HepG2 (cell line): ENCODE results near the gene CA11. TPM values are rescaled to one million over a fixed set of nuclear protein-coding genes. Genes with fewer than 3 reads are reported as not detected.

Source experiments
- GFI1 ChIP-seq: sonication (generic); formaldehyde crosslinking; IDR thresholded peaks from 2 replicates; pipeline ENCODE4 v1.5.0; 2020; ENCODE audit warnings: missing genetic modification reagents, mild to moderate bottlenecking, borderline replicate concordance
- HES4 ChIP-seq: sonication (generic); formaldehyde crosslinking; IDR thresholded peaks from 2 replicates; pipeline ENCODE4 v1.9.0; 2021; ENCODE audit warnings: mild to moderate bottlenecking, missing genetic modification reagents, borderline replicate concordance
- TCF12 ChIP-seq, 2 experiments: fragments of 450-650 bp in 1 of 2; sonication (generic) in 1 of 2; formaldehyde crosslinking in 1 of 2; IDR thresholded peaks; 2 replicates each; pipeline versions ENCODE4 v1.6.1 to v1.8.0; 2017 to 2022; ENCODE audit warnings: antibody characterized with exemption in 1 of 2, mild to moderate bottlenecking in 1 of 2, missing genetic modification reagents in 1 of 2, moderate library complexity in 1 of 2
- ZFY ChIP-seq: sonication (generic); formaldehyde crosslinking; IDR thresholded peaks from 2 replicates; pipeline ENCODE4 v1.4.0; 2020; ENCODE audit warnings: missing genetic modification reagents
- ZNF407 ChIP-seq: sonication (generic); formaldehyde crosslinking; IDR thresholded peaks from one replicate; pipeline ENCODE4 v1.5.1; 2020; ENCODE audit warnings: mild to moderate bottlenecking, missing genetic modification reagents; ENCODE audit errors: not compliant biosample characterization
- ZNF414 ChIP-seq: sonication (generic); formaldehyde crosslinking; IDR thresholded peaks from 2 replicates; pipeline ENCODE4 v1.5.0; 2020; ENCODE audit warnings: missing genetic modification reagents
- ZNF563 ChIP-seq: sonication (generic); formaldehyde crosslinking; IDR thresholded peaks from 2 replicates; pipeline ENCODE4 v1.8.0; 2022; ENCODE audit warnings: mild to moderate bottlenecking, moderate library complexity, missing genetic modification reagents
- ZNF564 ChIP-seq: sonication (generic); formaldehyde crosslinking; IDR thresholded peaks from 2 replicates; pipeline ENCODE4 v1.8.1; 2023; ENCODE audit warnings: mild to moderate bottlenecking, missing genetic modification reagents
- polyA plus RNA-seq, 8 experiments: library from polyadenylated mRNA; depleted of rRNA in 3 of 8; stranded (reverse) in 7 of 8; unstranded in 1 of 8; fragments of >200 nt; fragmentation: Illumina TruSeq in 4 of 8; extraction: Trizol in 4 of 8; gene quantifications; 2 replicates each; pipeline versions ENCODE4 v1.2.1 to v1.2.3, GENCODE V29; 2011 to 2016; ENCODE audit warnings: low read depth in 4 of 8, missing spikeins in 1 of 8, mixed read lengths in 1 of 8; ENCODE audit not compliant: insufficient read depth in 1 of 8
- total RNA-seq, 5 experiments: library from RNA; depleted of rRNA; stranded (reverse); fragments of >200 nt; fragmentation: Illumina TruSeq; extraction: Trizol; gene quantifications; 2 replicates each; pipeline ENCODE4 v1.2.3, GENCODE V29; 2016; ENCODE audit warnings: low read depth in 1 of 5

The CA11 gene
- total and polyA plus RNA-seq, 2 of the 13 experiments (the other 11 are each of a cell fraction or from before 2014, with no cell fraction given), result 0.41 to 0.58 TPM

GRCh38 chr19:48635966-48636858 lies 9.8 kb downstream of the CA11 start (continued):
- TF ChIP-seq ZNF563 (CRISPR knock-in tag), result 0 out of 2 replicates have a peak, but pooled peaks have one; percentile 16
- TF ChIP-seq HES4 (CRISPR knock-in tag), result 0 out of 2 replicates have a peak, but pooled peaks have one; percentile 18
- no peak for TF ChIP-seq GFI1 (CRISPR knock-in tag)
- TF ChIP-seq TCF12 (IDR thresholded peaks at IDR 0.05), result no peak
- TF ChIP-seq TCF12 (CRISPR knock-in tag; IDR thresholded peaks at IDR 0.05), result no peak; the same call in 1 of the 2 replicates
- TF ChIP-seq ZNF564 (CRISPR knock-in tag), result no peak
- no peak for TF ChIP-seq ZNF407
- TF ChIP-seq ZFY (CRISPR knock-in tag), result no peak
- 0 out of 2 replicates have a peak, but pooled peaks have one; percentile 24 for TF ChIP-seq ZNF414 (CRISPR knock-in tag)
